SH-SY5Y (cell line): ENCODE results near the gene CFAP99.

Experiments
- GATA2 ChIP-seq: IDR thresholded peaks from 2 replicates; pipeline ENCODE4 v1.6.1; 2011; ENCODE audit warnings: mild to moderate bottlenecking, low read depth, low read length
- GATA3 ChIP-seq: IDR thresholded peaks from 2 replicates; pipeline ENCODE4 v1.6.1; 2011; ENCODE audit warnings: low read depth, mild to moderate bottlenecking, low read length, moderate library complexity

DNA sequence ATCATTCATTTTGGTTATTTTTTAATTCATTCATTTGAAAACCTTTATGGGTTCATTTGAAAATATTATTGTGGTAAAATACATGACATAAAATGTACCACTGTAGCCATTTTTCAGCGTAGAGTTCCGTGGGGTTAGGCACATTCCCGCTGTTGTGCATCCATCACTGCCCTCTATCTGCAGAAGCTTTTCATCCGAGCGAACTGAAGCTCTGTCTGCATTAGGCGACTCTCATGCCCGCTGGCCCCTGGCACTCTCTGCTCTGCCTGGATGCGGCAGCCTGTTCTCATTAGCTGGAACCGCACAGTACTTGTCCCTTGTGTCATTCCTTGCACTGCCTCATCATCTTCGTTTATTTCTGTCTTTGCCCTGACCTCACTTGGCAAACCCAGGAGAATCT, 17.5 kb downstream of the CFAP99 start:
- TF ChIP-seq GATA2, result no peak
- no peak for TF ChIP-seq GATA3
